ENCODE data around the gene SPRR5.

SPRR5 gene

DNA sequence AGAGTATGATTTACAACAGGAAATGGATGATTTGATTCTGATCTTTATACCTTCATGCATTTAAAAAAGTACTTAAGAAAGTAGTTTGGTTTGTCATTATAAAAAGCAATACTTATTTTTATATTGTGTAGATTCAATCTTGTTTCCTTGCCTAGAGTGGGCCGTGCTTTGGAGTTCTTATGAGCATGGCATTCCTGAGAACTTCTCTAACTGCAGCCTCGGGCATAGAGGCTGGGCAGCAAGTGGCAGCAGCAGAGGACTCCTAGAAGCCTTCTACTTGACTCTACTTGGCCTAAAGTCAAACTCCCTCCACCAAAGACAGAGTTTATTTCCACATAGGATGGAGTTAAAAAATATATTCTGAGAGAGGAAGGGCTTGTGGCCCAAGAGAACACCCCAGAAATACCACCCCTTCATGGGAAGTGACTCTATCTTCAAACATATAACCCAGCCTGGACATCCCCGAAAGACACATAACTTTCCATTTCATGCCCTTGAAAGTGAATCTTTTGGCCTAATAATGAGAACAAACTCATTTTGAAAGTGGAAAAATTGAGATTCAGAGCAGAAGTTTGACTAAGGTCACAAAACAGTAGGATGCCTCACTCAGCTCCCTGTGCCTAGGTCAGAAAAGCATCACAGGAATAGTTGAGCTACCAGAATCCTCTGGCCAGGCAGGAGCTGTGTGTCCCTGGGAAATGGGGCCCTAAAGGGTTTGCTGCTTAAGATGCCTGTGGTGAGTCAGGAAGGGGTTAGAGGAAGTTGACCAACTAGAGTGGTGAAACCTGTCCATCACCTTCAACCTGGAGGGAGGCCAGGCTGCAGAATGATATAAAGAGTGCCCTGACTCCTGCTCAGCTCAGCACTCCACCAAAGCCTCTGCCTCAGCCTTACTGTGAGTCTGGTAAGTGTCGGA is 39.1 kb upstream of the SPRR5 start, which contains the start of gene IVL:
TSS of gene IVL (plus strand) at position 861 of the 916 bp plus-strand sequence. CDS start 1,252 bp downstream, outside the sequence.
- H3K9me3 ChIP-seq (ENCODE audit: control extremely low read depth in 1 of 5, control insufficient read depth in 4 of 5, insufficient read depth in 2 of 5, low read depth in 1 of 5, low read length in 4 of 5) = peaks cover 0 to 2% (median 0%) of the 10 kb centered on the region in 5 experiments
- no peak within 1 kb of the TSS for H3K27ac ChIP-seq (ENCODE audit: insufficient read depth in 1 of 2, low read depth in 1 of 2, low read length in 2 of 2, poor library complexity in 1 of 2, severe bottlenecking in 2 of 2)
- 100% methylated on average over 1 of the region's 4 CpGs for WGBS (ENCODE audit: insufficient coverage)
- H3K4me1 ChIP-seq (ENCODE audit: control extremely low read depth in 1 of 4, control insufficient read depth in 4 of 4, insufficient read depth in 4 of 4, low read length in 3 of 4) = no peaks in the 10 kb centered on the region
- POLR2A ChIA-PET = no interaction called here
- CTCF ChIA-PET = no interaction called here
- H3K36me3 ChIP-seq (ENCODE audit: control insufficient read depth in 4 of 4, insufficient read depth in 4 of 4, low read length in 3 of 4) = no peaks in the 10 kb centered on the region
- peaks cover 0 to 47% (median 7%) of the 10 kb centered on the region in 5 experiments for H3K27me3 ChIP-seq (replicated peaks in 2 of 5; ENCODE audit: control insufficient read depth in 4 of 5, insufficient read depth in 5 of 5, low read length in 4 of 5)
- no peak within 1 kb of the TSS for H3K4me3 ChIP-seq (ENCODE audit: control insufficient read depth in 1 of 7, extremely low read depth in 1 of 7, insufficient read depth in 4 of 7, low read depth in 2 of 7, low read length in 6 of 7)
- DNase-seq = no peak

DNA sequence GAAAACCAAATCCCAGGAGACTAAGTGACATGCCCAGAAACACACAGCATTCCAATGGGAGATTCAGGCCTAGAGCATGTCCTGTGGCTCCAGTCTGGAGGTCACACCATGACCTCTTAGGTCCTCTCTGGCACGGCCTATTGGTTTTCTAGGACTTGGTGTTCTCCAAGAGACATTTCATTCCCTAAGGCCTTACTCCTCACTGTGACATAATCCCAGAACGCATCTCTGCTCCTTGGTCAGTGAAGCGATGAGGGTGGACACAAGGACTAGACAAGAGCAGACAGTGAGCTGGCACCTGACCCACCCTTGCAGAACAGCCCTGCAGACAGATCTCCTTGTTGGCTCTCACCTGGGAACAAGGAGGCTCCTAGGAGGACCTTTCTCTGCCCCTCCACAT is 37.8 kb upstream of the SPRR5 start:
- Histone ChIP-seq H3K4me3 (ENCODE audit: control insufficient read depth in 1 of 7, extremely low read depth in 1 of 7, insufficient read depth in 4 of 7, low read depth in 2 of 7, low read length in 6 of 7) (no peak overlapping the region), H3K27me3 (replicated peaks in 2 of 5; ENCODE audit: control insufficient read depth in 4 of 5, insufficient read depth in 5 of 5, low read length in 4 of 5) (peaks cover 0 to 48% (median 7%) of the 10 kb centered on the region in 5 experiments), H3K9me3 (ENCODE audit: control extremely low read depth in 1 of 5, control insufficient read depth in 4 of 5, insufficient read depth in 2 of 5, low read depth in 1 of 5, low read length in 4 of 5) (peaks cover 0 to 2% (median 0%) of the 10 kb centered on the region in 5 experiments), H3K36me3 (ENCODE audit: control insufficient read depth in 4 of 4, insufficient read depth in 4 of 4, low read length in 3 of 4) (no peaks in the 10 kb centered on the region), H3K4me1 (ENCODE audit: control extremely low read depth in 1 of 4, control insufficient read depth in 4 of 4, insufficient read depth in 4 of 4, low read length in 3 of 4) (no peaks in the 10 kb centered on the region), H3K27ac (ENCODE audit: insufficient read depth in 1 of 2, low read depth in 1 of 2, low read length in 2 of 2, poor library complexity in 1 of 2, severe bottlenecking in 2 of 2) (no peak overlapping the region)
- POLR2A ChIA-PET = no interaction called here
- DNase-seq = no peak
- 97% methylated on average over 3 of the region's 3 CpGs for WGBS (ENCODE audit: insufficient coverage)
- CTCF ChIA-PET = no interaction called here

- 83% methylated on average over 1 of the region's 1 CpG for WGBS (ENCODE audit: insufficient coverage)
- Histone ChIP-seq H3K9me3 (ENCODE audit: control extremely low read depth in 1 of 5, control insufficient read depth in 4 of 5, insufficient read depth in 2 of 5, low read depth in 1 of 5, low read length in 4 of 5) (peaks cover 0 to 3% (median 0%) of the 10 kb centered on the region in 5 experiments), H3K27ac (ENCODE audit: insufficient read depth in 1 of 2, low read depth in 1 of 2, low read length in 2 of 2, poor library complexity in 1 of 2, severe bottlenecking in 2 of 2) (no peak overlapping the region), H3K4me1 (ENCODE audit: control extremely low read depth in 1 of 4, control insufficient read depth in 4 of 4, insufficient read depth in 4 of 4, low read length in 3 of 4) (no peaks in the 10 kb centered on the region), H3K27me3 (replicated peaks in 2 of 5; ENCODE audit: control insufficient read depth in 4 of 5, insufficient read depth in 5 of 5, low read length in 4 of 5) (peaks cover 0 to 33% (median 9%) of the 10 kb centered on the region in 5 experiments), H3K4me3 (ENCODE audit: control insufficient read depth in 1 of 7, extremely low read depth in 1 of 7, insufficient read depth in 4 of 7, low read depth in 2 of 7, low read length in 6 of 7) (no peak overlapping the region), H3K36me3 (ENCODE audit: control insufficient read depth in 4 of 4, insufficient read depth in 4 of 4, low read length in 3 of 4) (no peaks in the 10 kb centered on the region)
- ChIA-PET POLR2A (no interaction called here), CTCF (interaction anchor here (0.6 kb wide), 1 partner anchor 571 kb away, joined by 3 read pairs; no protein-coding TSS in a partner anchor)
- DNase-seq = no peak
These were observed 34.5 kb upstream of the SPRR5 start for GRCh38 chr1:152912471-152912870.

GRCh38 chr1:152912900-152913299 is 34.1 kb upstream of the SPRR5 start:
- H3K4me3 ChIP-seq (ENCODE audit: control insufficient read depth in 1 of 7, extremely low read depth in 1 of 7, insufficient read depth in 4 of 7, low read depth in 2 of 7, low read length in 6 of 7) = no peak overlapping the region
- peaks cover 0 to 3% (median 0%) of the 10 kb centered on the region in 5 experiments for H3K9me3 ChIP-seq (ENCODE audit: control extremely low read depth in 1 of 5, control insufficient read depth in 4 of 5, insufficient read depth in 2 of 5, low read depth in 1 of 5, low read length in 4 of 5)
- POLR2A ChIA-PET = no interaction called here
- H3K27ac ChIP-seq (ENCODE audit: insufficient read depth in 1 of 2, low read depth in 1 of 2, low read length in 2 of 2, poor library complexity in 1 of 2, severe bottlenecking in 2 of 2) = no peak overlapping the region
- H3K27me3 ChIP-seq (replicated peaks in 2 of 5; ENCODE audit: control insufficient read depth in 4 of 5, insufficient read depth in 5 of 5, low read length in 4 of 5) = peaks cover 0 to 33% (median 9%) of the 10 kb centered on the region in 5 experiments
- CTCF ChIA-PET = interaction anchor here (0.6 kb wide), 1 partner anchor 570 kb away, joined by 3 read pairs; no protein-coding TSS in a partner anchor
- WGBS (ENCODE audit: insufficient coverage) = 83% methylated on average over 5 of the region's 5 CpGs
- H3K4me1 ChIP-seq (ENCODE audit: control extremely low read depth in 1 of 4, control insufficient read depth in 4 of 4, insufficient read depth in 4 of 4, low read length in 3 of 4) = no peaks in the 10 kb centered on the region
- no peaks in the 10 kb centered on the region for H3K36me3 ChIP-seq (ENCODE audit: control insufficient read depth in 4 of 4, insufficient read depth in 4 of 4, low read length in 3 of 4)
- no peak for DNase-seq

- CTCF ChIA-PET = no interaction called here
- H3K27ac ChIP-seq (ENCODE audit: insufficient read depth in 1 of 2, low read depth in 1 of 2, low read length in 2 of 2, poor library complexity in 1 of 2, severe bottlenecking in 2 of 2) = no peak overlapping the region
- peak; percentile 11 to 30 (median 17) for DNase-seq
- peaks cover 0 to 12% (median 5%) of the 10 kb centered on the region in 5 experiments for H3K27me3 ChIP-seq (replicated peaks in 2 of 5; ENCODE audit: control insufficient read depth in 4 of 5, insufficient read depth in 5 of 5, low read length in 4 of 5)
- H3K36me3 ChIP-seq (ENCODE audit: control insufficient read depth in 4 of 4, insufficient read depth in 4 of 4, low read length in 3 of 4) = no peaks in the 10 kb centered on the region
- H3K4me3 ChIP-seq (ENCODE audit: control insufficient read depth in 1 of 7, extremely low read depth in 1 of 7, insufficient read depth in 4 of 7, low read depth in 2 of 7, low read length in 6 of 7) = no peak overlapping the region
- no peaks in the 10 kb centered on the region for H3K4me1 ChIP-seq (ENCODE audit: control extremely low read depth in 1 of 4, control insufficient read depth in 4 of 4, insufficient read depth in 4 of 4, low read length in 3 of 4)
- H3K9me3 ChIP-seq (ENCODE audit: control extremely low read depth in 1 of 5, control insufficient read depth in 4 of 5, insufficient read depth in 2 of 5, low read depth in 1 of 5, low read length in 4 of 5) = peaks cover 0 to 3% (median 0%) of the 10 kb centered on the region in 5 experiments
- POLR2A ChIA-PET = no interaction called here
- no CpG with 5 or more reads among the region's 3 CpGs for WGBS (ENCODE audit: insufficient coverage)
These were observed 29.2 kb upstream of the SPRR5 start for GRCh38 chr1:152917794-152918193.

DNA sequence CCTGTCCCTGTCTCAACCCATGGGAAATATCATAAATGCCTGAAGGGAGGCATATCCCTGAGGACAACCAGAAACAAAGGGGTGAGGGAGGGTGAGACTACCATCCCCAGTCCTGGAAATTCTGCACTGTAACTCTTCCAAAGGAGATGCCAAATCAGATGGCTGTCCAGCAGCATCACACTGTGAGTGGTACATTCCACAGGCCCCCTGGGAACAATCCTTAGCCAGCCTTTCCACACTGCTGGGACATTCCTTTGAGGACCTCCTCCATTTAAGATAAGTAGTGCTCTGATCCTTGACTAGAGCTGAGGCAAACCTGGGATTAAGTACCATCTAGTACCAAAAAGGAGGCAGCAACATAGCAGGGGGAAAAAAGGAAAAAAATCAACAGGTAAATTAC is 27.9 kb upstream of the SPRR5 start:
- Histone ChIP-seq H3K9me3 (ENCODE audit: control extremely low read depth in 1 of 5, control insufficient read depth in 4 of 5, insufficient read depth in 2 of 5, low read depth in 1 of 5, low read length in 4 of 5) (peaks cover 0 to 3% (median 0%) of the 10 kb centered on the region in 5 experiments), H3K4me3 (ENCODE audit: control insufficient read depth in 1 of 7, extremely low read depth in 1 of 7, insufficient read depth in 4 of 7, low read depth in 2 of 7, low read length in 6 of 7) (no peak overlapping the region), H3K4me1 (ENCODE audit: control extremely low read depth in 1 of 4, control insufficient read depth in 4 of 4, insufficient read depth in 4 of 4, low read length in 3 of 4) (no peaks in the 10 kb centered on the region), H3K36me3 (ENCODE audit: control insufficient read depth in 4 of 4, insufficient read depth in 4 of 4, low read length in 3 of 4) (no peaks in the 10 kb centered on the region), H3K27ac (ENCODE audit: insufficient read depth in 1 of 2, low read depth in 1 of 2, low read length in 2 of 2, poor library complexity in 1 of 2, severe bottlenecking in 2 of 2) (no peak overlapping the region), H3K27me3 (replicated peaks in 2 of 5; ENCODE audit: control insufficient read depth in 4 of 5, insufficient read depth in 5 of 5, low read length in 4 of 5) (peaks cover 0 to 14% (median 3%) of the 10 kb centered on the region in 5 experiments)
- ChIA-PET POLR2A (no interaction called here), CTCF (no interaction called here)
- DNase-seq = no peak

DNA sequence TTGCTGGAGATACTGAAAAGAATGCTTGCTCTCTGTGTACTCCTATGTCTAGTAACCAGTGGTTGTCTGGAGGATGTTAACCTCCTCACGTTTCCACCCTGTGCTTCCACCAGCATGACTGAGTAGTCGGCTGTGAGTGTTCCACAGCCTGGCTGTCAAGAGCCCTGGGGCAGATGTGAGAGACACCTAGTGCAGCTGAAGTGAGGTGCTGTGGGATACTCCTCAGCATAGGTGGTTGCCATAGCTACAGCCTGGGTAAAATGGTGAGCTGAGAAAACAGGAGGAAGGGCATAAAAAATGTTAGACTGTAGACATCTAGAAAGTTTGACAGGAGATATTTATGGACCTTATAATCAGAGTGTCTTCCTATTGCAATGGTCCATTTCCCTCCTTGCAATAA is 22.8 kb upstream of the SPRR5 start:
- POLR2A ChIA-PET = no interaction called here
- 84% methylated on average over 2 of the region's 2 CpGs for WGBS (ENCODE audit: insufficient coverage)

More for the DNA sequence above, 22.8 kb upstream of the SPRR5 start:
- no peaks in the 10 kb centered on the region for H3K9me3 ChIP-seq (ENCODE audit: control extremely low read depth in 1 of 5, control insufficient read depth in 4 of 5, insufficient read depth in 2 of 5, low read depth in 1 of 5, low read length in 4 of 5)
- H3K36me3 ChIP-seq (ENCODE audit: control insufficient read depth in 4 of 4, insufficient read depth in 4 of 4, low read length in 3 of 4) = no peaks in the 10 kb centered on the region
- CTCF ChIA-PET = no interaction called here
- no peak overlapping the region for H3K4me3 ChIP-seq (ENCODE audit: control insufficient read depth in 1 of 7, extremely low read depth in 1 of 7, insufficient read depth in 4 of 7, low read depth in 2 of 7, low read length in 6 of 7)
- DNase-seq = no peak
- H3K27me3 ChIP-seq (replicated peaks in 2 of 5; ENCODE audit: control insufficient read depth in 4 of 5, insufficient read depth in 5 of 5, low read length in 4 of 5) = peaks cover 0 to 9% (median 3%) of the 10 kb centered on the region in 5 experiments
- no peak overlapping the region for H3K27ac ChIP-seq (ENCODE audit: insufficient read depth in 1 of 2, low read depth in 1 of 2, low read length in 2 of 2, poor library complexity in 1 of 2, severe bottlenecking in 2 of 2)
- no peaks in the 10 kb centered on the region for H3K4me1 ChIP-seq (ENCODE audit: control extremely low read depth in 1 of 4, control insufficient read depth in 4 of 4, insufficient read depth in 4 of 4, low read length in 3 of 4)

Measured in common myeloid progenitor, CD34-positive (primary cell).